Activated T-cell treated with anti-CD3 and anti-CD28 coated beads, Interleukin-2, amount 50 U/mL, for 1 hour (primary cell): ENCODE results near the gene NLRP1.
A peak's percentile ranks its signal among the peaks of the same experiment; 100 is the strongest.
"Not testable (repeated sequence)": the region's sequence is repeated elsewhere in the genome, so short reads cannot be mapped to it uniquely, and the experiment has no call there.

Experiments used
- DNase-seq: peaks from one replicate; pipeline ENCODE4 v3.0.0-alpha.2; 2020

NLRP1 gene

GRCh38 chr17:5585836-5586521 is 1.7 kb upstream of the NLRP1 start:
- DNase-seq, result no peak

- no peak for DNase-seq
These were observed 1.0 kb upstream of the NLRP1 start for GRCh38 chr17:5585287-5585794.

- DNase-seq, result no peak
These were observed 605 bp downstream of the NLRP1 start for GRCh38 chr17:5583426-5584382.

- no peak for DNase-seq
These were observed 1.8 kb downstream of the NLRP1 start for GRCh38 chr17:5582209-5583185.

- no peak for DNase-seq
These were observed 2.7 kb downstream of the NLRP1 start for GRCh38 chr17:5581655-5582054.

GRCh38 chr17:5580969-5581368 is 3.3 kb downstream of the NLRP1 start:
- DNase-seq, result no peak

GRCh38 chr17:5580367-5580766 is 3.9 kb downstream of the NLRP1 start:
- no peak for DNase-seq

- not testable (repeated sequence) for DNase-seq
These were observed 5.5 kb downstream of the NLRP1 start for GRCh38 chr17:5578768-5579167.

GRCh38 chr17:5573017-5573416 is 11.3 kb downstream of the NLRP1 start:
- DNase-seq, result not testable (repeated sequence)

- DNase-seq, result no peak
These were observed 13.0 kb downstream of the NLRP1 start for GRCh38 chr17:5571281-5571680.

GRCh38 chr17:5565808-5566207 is 18.5 kb downstream of the NLRP1 start:
- no peak for DNase-seq

- no peak for DNase-seq
These were observed 20.9 kb downstream of the NLRP1 start for GRCh38 chr17:5563456-5563855.

GRCh38 chr17:5562661-5563360 is 21.5 kb downstream of the NLRP1 start:
- no peak for DNase-seq

GRCh38 chr17:5561736-5562571 is 22.4 kb downstream of the NLRP1 start:
- DNase-seq, result no peak

GRCh38 chr17:5560361-5560988 is 23.8 kb downstream of the NLRP1 start:
- peak; percentile 9 for DNase-seq

- peak; percentile 14 for DNase-seq
These were observed 25.2 kb downstream of the NLRP1 start for GRCh38 chr17:5558815-5559785.

- DNase-seq, result peak; percentile 12
These were observed 26.3 kb downstream of the NLRP1 start for GRCh38 chr17:5557990-5558389.

GRCh38 chr17:5557485-5557884 is 26.8 kb downstream of the NLRP1 start:
- DNase-seq, result no peak

- DNase-seq, result peak; percentile 4
These were observed 29.1 kb downstream of the NLRP1 start for GRCh38 chr17:5555254-5555653.
